PFSK-1 (cell line): ENCODE measurements around the gene KAZN.

ENCODE experiments used
- POLR2AphosphoS5 ChIP-seq: IDR thresholded peaks from 2 replicates; pipeline ENCODE4 v1.6.1; 2012; ENCODE audit warnings: low read depth, mild to moderate bottlenecking, control low read depth, low read length, moderate library complexity
- SIN3A ChIP-seq: IDR thresholded peaks from 2 replicates; pipeline ENCODE4 v1.6.1; 2012; ENCODE audit warnings: mild to moderate bottlenecking, low read length, moderate library complexity, borderline replicate concordance; ENCODE audit not compliant: insufficient read depth
- TAF1 ChIP-seq: IDR thresholded peaks from 2 replicates; pipeline ENCODE4 v1.6.1; 2012; ENCODE audit warnings: low read length, control low read depth, borderline replicate concordance; ENCODE audit not compliant: insufficient read depth
- TF ChIP-seq, protein P1 (sequence below), 2 experiments: IDR thresholded peaks; 2 replicates each; pipeline versions ENCODE4 v1.6.1 to v1.8.0; 2011 to 2012; ENCODE audit warnings: low read depth in 2 of 2, low read length in 2 of 2, control low read depth in 1 of 2, inconsistent platforms in 1 of 2, mild to moderate bottlenecking in 1 of 2, moderate library complexity in 1 of 2; ENCODE audit not compliant: insufficient read depth in 1 of 2

DNA sequence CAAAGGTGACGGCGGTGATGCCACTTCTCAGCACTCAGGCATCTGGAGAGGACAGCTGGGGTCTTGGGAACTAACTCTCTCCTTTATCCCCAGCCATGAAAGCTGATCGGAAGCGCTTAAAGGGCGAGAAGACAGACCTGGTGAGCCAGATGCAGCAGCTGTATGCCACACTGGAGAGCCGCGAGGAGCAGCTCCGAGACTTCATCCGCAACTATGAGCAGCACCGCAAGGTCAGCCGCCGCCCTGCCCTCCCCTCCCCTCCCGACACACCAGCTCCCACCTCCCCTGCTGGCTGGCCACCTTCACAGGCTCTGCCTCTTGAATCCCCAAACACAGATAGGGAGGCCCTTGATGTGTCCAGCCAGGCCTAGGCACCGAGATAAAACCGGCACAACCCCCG, 436.2 kb downstream of the KAZN start:
- TF ChIP-seq TAF1, result no peak
- TF ChIP-seq POLR2AphosphoS5, result no peak
- no peak for TF ChIP-seq SIN3A
- TF ChIP-seq, protein P1, sequence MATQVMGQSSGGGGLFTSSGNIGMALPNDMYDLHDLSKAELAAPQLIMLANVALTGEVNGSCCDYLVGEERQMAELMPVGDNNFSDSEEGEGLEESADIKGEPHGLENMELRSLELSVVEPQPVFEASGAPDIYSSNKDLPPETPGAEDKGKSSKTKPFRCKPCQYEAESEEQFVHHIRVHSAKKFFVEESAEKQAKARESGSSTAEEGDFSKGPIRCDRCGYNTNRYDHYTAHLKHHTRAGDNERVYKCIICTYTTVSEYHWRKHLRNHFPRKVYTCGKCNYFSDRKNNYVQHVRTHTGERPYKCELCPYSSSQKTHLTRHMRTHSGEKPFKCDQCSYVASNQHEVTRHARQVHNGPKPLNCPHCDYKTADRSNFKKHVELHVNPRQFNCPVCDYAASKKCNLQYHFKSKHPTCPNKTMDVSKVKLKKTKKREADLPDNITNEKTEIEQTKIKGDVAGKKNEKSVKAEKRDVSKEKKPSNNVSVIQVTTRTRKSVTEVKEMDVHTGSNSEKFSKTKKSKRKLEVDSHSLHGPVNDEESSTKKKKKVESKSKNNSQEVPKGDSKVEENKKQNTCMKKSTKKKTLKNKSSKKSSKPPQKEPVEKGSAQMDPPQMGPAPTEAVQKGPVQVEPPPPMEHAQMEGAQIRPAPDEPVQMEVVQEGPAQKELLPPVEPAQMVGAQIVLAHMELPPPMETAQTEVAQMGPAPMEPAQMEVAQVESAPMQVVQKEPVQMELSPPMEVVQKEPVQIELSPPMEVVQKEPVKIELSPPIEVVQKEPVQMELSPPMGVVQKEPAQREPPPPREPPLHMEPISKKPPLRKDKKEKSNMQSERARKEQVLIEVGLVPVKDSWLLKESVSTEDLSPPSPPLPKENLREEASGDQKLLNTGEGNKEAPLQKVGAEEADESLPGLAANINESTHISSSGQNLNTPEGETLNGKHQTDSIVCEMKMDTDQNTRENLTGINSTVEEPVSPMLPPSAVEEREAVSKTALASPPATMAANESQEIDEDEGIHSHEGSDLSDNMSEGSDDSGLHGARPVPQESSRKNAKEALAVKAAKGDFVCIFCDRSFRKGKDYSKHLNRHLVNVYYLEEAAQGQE (IDR thresholded peaks at IDR 0.05; ENCODE audit: insufficient read depth in 1 of 2, low read depth in 2 of 2, low read length in 2 of 2), result no peak
